HFFc6 (cell line): ENCODE results near the gene IDH3B. TPM values are rescaled to one million over a fixed set of nuclear protein-coding genes. Genes with fewer than 3 reads are reported as not detected.

ENCODE experiments used
- DNase-seq: peaks from one replicate; pipeline ENCODE4 v3.0.0-alpha.2; 2018
- H3K27ac Mint-ChIP-seq: 2 replicates; pipeline ENCODE4 v1.8.0; 2020; ENCODE audit warnings: mild to moderate bottlenecking, mixed read lengths
- H3K27me3 Mint-ChIP-seq: 2 replicates; pipeline ENCODE4 v1.8.0; 2021; ENCODE audit warnings: mild to moderate bottlenecking, moderate library complexity, mixed read lengths; ENCODE audit not compliant: insufficient read depth
- H3K36me3 Mint-ChIP-seq: 2 replicates; pipeline ENCODE4 v1.8.0; 2021; ENCODE audit warnings: low read depth, mixed read lengths
- H3K4me1 Mint-ChIP-seq: 2 replicates; pipeline ENCODE4 v1.8.0; 2020; ENCODE audit warnings: low read depth, mixed read lengths
- H3K4me3 Mint-ChIP-seq: 2 replicates; pipeline ENCODE4 v1.8.0; 2020; ENCODE audit warnings: mild to moderate bottlenecking, moderate library complexity, mixed read lengths
- H3K9me3 Mint-ChIP-seq: 2 replicates; pipeline ENCODE4 v1.8.0; 2020; ENCODE audit warnings: mild to moderate bottlenecking, mixed read lengths
- CTCF ChIP-seq: fragments of 200-600 bp; sonication (generic); IDR thresholded peaks from 2 replicates; pipeline ENCODE4 v1.5.0; 2021; ENCODE audit warnings: antibody characterized with exemption, mild to moderate bottlenecking
- total RNA-seq, 6 experiments: library from RNA; stranded (reverse); fragmentation: NEBNext Ultra II Directional; extraction: Animal tissue kit (Norgen Biotek cat#: 25700); gene quantifications; 2 replicates in 1 of 6; 3 replicates in 5 of 6; pipeline ENCODE4 v1.2.3, GENCODE V29; 2021

Gene IDH3B
- total RNA-seq, 6 experiments from 2014 or later, result 63.1 to 87.8 (median 79.8) TPM

- no peak for TF ChIP-seq CTCF
- H3K27ac Mint-ChIP-seq, result no peak overlapping the region
- H3K27me3 Mint-ChIP-seq, result peaks cover 45% of the 10 kb centered on the region
- peaks cover 8% of the 10 kb centered on the region for H3K4me1 Mint-ChIP-seq
- H3K36me3 Mint-ChIP-seq, result peaks cover 5% of the 10 kb centered on the region
- H3K9me3 Mint-ChIP-seq, result no peaks in the 10 kb centered on the region
- H3K4me3 Mint-ChIP-seq, result no peak overlapping the region
- DNase-seq, result no peak
Measured at GRCh38 chr20:2692886-2693285, 28.9 kb upstream of the IDH3B start.

GRCh38 chr20:2692036-2692885 lies 28.2 kb upstream of the IDH3B start, which contains the start of gene EBF4:
Gene EBF4, plus strand, starts transcription at chr20:2692780. Its CDS starts 866 bp downstream, at chr20:2693646.
- Mint-ChIP-seq H3K4me1 (peaks cover 8% of the 10 kb centered on the region), H3K9me3 (no peaks in the 10 kb centered on the region), H3K36me3 (peaks cover 5% of the 10 kb centered on the region), H3K4me3 (peak within 1 kb of the TSS; percentile 90), H3K27ac (no peak within 1 kb of the TSS), H3K27me3 (peaks cover 47% of the 10 kb centered on the region)
- no peak for TF ChIP-seq CTCF
- no peak for DNase-seq

- H3K36me3 Mint-ChIP-seq, result peaks cover 5% of the 10 kb centered on the region
- H3K9me3 Mint-ChIP-seq, result no peaks in the 10 kb centered on the region
- peaks cover 8% of the 10 kb centered on the region for H3K4me1 Mint-ChIP-seq
- no peak for DNase-seq
- H3K27ac Mint-ChIP-seq, result no peak overlapping the region
- peaks cover 44% of the 10 kb centered on the region for H3K27me3 Mint-ChIP-seq
- peak overlapping the region; percentile 90 for H3K4me3 Mint-ChIP-seq
- no peak for TF ChIP-seq CTCF
Measured at GRCh38 chr20:2691663-2692035, 27.6 kb upstream of the IDH3B start.

GRCh38 chr20:2691127-2691526 lies 27.1 kb upstream of the IDH3B start:
- Mint-ChIP-seq H3K27ac (no peak overlapping the region), H3K36me3 (peaks cover 5% of the 10 kb centered on the region), H3K27me3 (peaks cover 41% of the 10 kb centered on the region), H3K9me3 (no peaks in the 10 kb centered on the region), H3K4me1 (peaks cover 8% of the 10 kb centered on the region), H3K4me3 (peak overlapping the region; percentile 90; the same call in 1 of the 2 replicates)
- no peak for DNase-seq
- no peak for TF ChIP-seq CTCF

GRCh38 chr20:2690718-2691117 lies 26.7 kb upstream of the IDH3B start:
- Mint-ChIP-seq H3K4me3 (no peak overlapping the region), H3K27me3 (peaks cover 37% of the 10 kb centered on the region), H3K9me3 (no peaks in the 10 kb centered on the region), H3K36me3 (peaks cover 5% of the 10 kb centered on the region), H3K4me1 (peaks cover 8% of the 10 kb centered on the region), H3K27ac (no peak overlapping the region)
- no peak for TF ChIP-seq CTCF
- no peak for DNase-seq
